Ishikawa (cell line): Measurements from ENCODE around the gene MC4R.

Experiments
- CEBPB ChIP-seq: IDR thresholded peaks from 2 replicates; pipeline ENCODE4 v1.6.1; 2012
- CREB1 ChIP-seq: IDR thresholded peaks from 2 replicates; pipeline ENCODE4 v1.6.1; 2012; ENCODE audit warnings: low read depth
- EGR1 ChIP-seq: IDR thresholded peaks from 2 replicates; pipeline ENCODE4 v1.6.1; 2012
- EP300 ChIP-seq: IDR thresholded peaks from 2 replicates; pipeline ENCODE4 v1.6.1; 2012; ENCODE audit warnings: borderline replicate concordance
- FOXM1 ChIP-seq: IDR thresholded peaks from 2 replicates; pipeline ENCODE4 v1.6.1; 2012; ENCODE audit warnings: low read depth, borderline replicate concordance
- MAX ChIP-seq: IDR thresholded peaks from 2 replicates; pipeline ENCODE4 v1.6.1; 2012
- NFIC ChIP-seq: IDR thresholded peaks from 2 replicates; pipeline ENCODE4 v1.6.1; 2012
- RAD21 ChIP-seq: IDR thresholded peaks from 2 replicates; pipeline ENCODE4 v1.6.1; 2012; ENCODE audit warnings: low read depth
- REST ChIP-seq: IDR thresholded peaks from 2 replicates; pipeline ENCODE4 v1.6.1; 2012; ENCODE audit warnings: low read depth, mild to moderate bottlenecking
- TAF1 ChIP-seq: IDR thresholded peaks from 2 replicates; pipeline ENCODE4 v1.6.1; 2012; ENCODE audit warnings: low read depth, mild to moderate bottlenecking
- TCF12 ChIP-seq: IDR thresholded peaks from 2 replicates; pipeline ENCODE4 v1.6.1; 2012; ENCODE audit warnings: low read depth
- TEAD4 ChIP-seq: IDR thresholded peaks from 2 replicates; pipeline ENCODE4 v1.6.1; 2012
- USF1 ChIP-seq: IDR thresholded peaks from 2 replicates; pipeline ENCODE4 v1.6.1; 2012
- YY1 ChIP-seq: IDR thresholded peaks from 2 replicates; pipeline ENCODE4 v1.6.1; 2012; ENCODE audit warnings: low read depth
- ZBTB7A ChIP-seq: IDR thresholded peaks from 2 replicates; pipeline ENCODE4 v1.6.1; 2012; ENCODE audit warnings: low read depth

MC4R gene

GRCh38 chr18:60350150-60350549, 22.4 kb downstream of the MC4R start:
- TF ChIP-seq NFIC (no peak), ZBTB7A (no peak), TAF1 (no peak), RAD21 (no peak), CREB1 (no peak), TEAD4 (no peak), REST (no peak), EGR1 (no peak), YY1 (no peak), EP300 (no peak), USF1 (no peak), MAX (no peak), FOXM1 (no peak), TCF12 (no peak), CEBPB (no peak)

GRCh38 chr18:60347526-60348045, 25.0 kb downstream of the MC4R start:
- TF ChIP-seq RAD21 (no peak), MAX (no peak), EGR1 (no peak), ZBTB7A (no peak), YY1 (no peak), REST (no peak), EP300 (no peak), TAF1 (no peak), CEBPB (no peak), USF1 (no peak), FOXM1 (no peak), TEAD4 (no peak), TCF12 (no peak)

- TF ChIP-seq EP300 (no peak), FOXM1 (no peak), YY1 (no peak), TCF12 (no peak), EGR1 (no peak), CREB1 (no peak), RAD21 (no peak), NFIC (no peak)
Measured at GRCh38 chr18:60339018-60339417, 33.6 kb downstream of the MC4R start.

GRCh38 chr18:60331890-60332289, 40.7 kb downstream of the MC4R start:
- TF ChIP-seq MAX (no peak), EGR1 (no peak), REST (no peak), CEBPB (no peak), RAD21 (no peak), ZBTB7A (no peak), USF1 (no peak), CREB1 (no peak), NFIC (no peak), TEAD4 (no peak), FOXM1 (no peak), TCF12 (no peak), YY1 (no peak), EP300 (no peak), TAF1 (no peak)
